H1 (cell line): Measurements from ENCODE around the gene TOMM40. TPM values are rescaled to one million over a fixed set of nuclear protein-coding genes. Genes with fewer than 3 reads are reported as not detected.

Experiments
- CTCF ChIA-PET: fragments of 300-600 bp; sonication (Branson Sonifier 250); formaldehyde crosslinking; loops from one replicate; lab custom pipeline; 2021; ENCODE audit not compliant: partially characterized antibody; lab: Charles Lee
- POLR2A ChIA-PET: fragments of 300-600 bp; sonication (Branson Sonifier 250); formaldehyde crosslinking; loops from one replicate; lab custom pipeline; 2021; ENCODE audit warnings: inconsistent platforms; ENCODE audit not compliant: partially characterized antibody; lab: Charles Lee
- DNase-seq, 2 experiments: peaks; one replicate each; pipeline versions ENCODE4 v3.0.0 to v3.0.0-alpha.2; 2010 to 2022; ENCODE audit warnings: low spot score in 2 of 2, low read depth in 1 of 2, mixed read lengths in 1 of 2
- FAIRE-seq: peaks from 2 replicates; lab custom pipeline; 2011; peaks lifted over from hg19 to GRCh38; lab: Jason Lieb, UNC
- H2AFZ ChIP-seq: 2 replicates; pipeline ENCODE4 v1.8.1; 2012; ENCODE audit warnings: low read length, inconsistent platforms
- H2AK5ac ChIP-seq: 2 replicates; pipeline ENCODE4 v1.6.1; 2013; ENCODE audit warnings: low read depth, low read length
- H2BK120ac ChIP-seq: replicated peaks from 2 replicates; pipeline ENCODE3; 2013; ENCODE audit warnings: low read depth, low read length, inconsistent platforms
- H2BK12ac ChIP-seq: 2 replicates; pipeline ENCODE4 v1.6.1; 2013; ENCODE audit warnings: low read depth, low read length
- H2BK15ac ChIP-seq: 2 replicates; pipeline ENCODE4 v1.6.1; 2013; ENCODE audit warnings: low read length
- H2BK20ac ChIP-seq: 2 replicates; pipeline ENCODE4 v1.6.1; 2013; ENCODE audit warnings: low read length
- H2BK5ac ChIP-seq: 2 replicates; pipeline ENCODE4 v1.6.1; 2013; ENCODE audit warnings: low read depth, low read length
- H3K14ac ChIP-seq: 2 replicates; pipeline ENCODE4 v1.6.1; 2013; ENCODE audit warnings: inconsistent platforms; ENCODE audit not compliant: insufficient read length
- H3K18ac ChIP-seq: 2 replicates; pipeline ENCODE4 v1.6.1; 2013; ENCODE audit warnings: low read length; ENCODE audit errors: extremely low read depth
- H3K23ac ChIP-seq: 2 replicates; pipeline ENCODE4 v1.6.1; 2013; ENCODE audit warnings: inconsistent platforms; ENCODE audit not compliant: insufficient read length
- H3K23me2 ChIP-seq: 2 replicates; pipeline ENCODE4 v1.6.1; 2013; ENCODE audit warnings: low read depth, low read length
- H3K27ac ChIP-seq: 2 replicates; pipeline ENCODE4 v1.6.1; 2011; ENCODE audit warnings: low read depth, low read length, inconsistent platforms
- H3K27me3 ChIP-seq, 4 experiments: replicated peaks in 1 of 4; 1 replicate in 1 of 4; 2 replicates in 3 of 4; pipeline versions ENCODE4 v1.6.1 to v1.8.1; 2011 to 2013; ENCODE audit warnings: low read length in 3 of 4, mild to moderate bottlenecking in 3 of 4, inconsistent platforms in 2 of 4, mixed read lengths in 2 of 4, moderate library complexity in 1 of 4; ENCODE audit not compliant: control insufficient read depth in 3 of 4, insufficient read depth in 3 of 4; ENCODE audit errors: extremely low read depth in 1 of 4
- H3K36me3 ChIP-seq, 4 experiments: 2 replicates each; pipeline versions ENCODE4 v1.6.1 to v1.8.1; 2011 to 2013; ENCODE audit warnings: mild to moderate bottlenecking in 4 of 4, low read length in 3 of 4, moderate library complexity in 2 of 4, control low read depth in 1 of 4, inconsistent platforms in 1 of 4; ENCODE audit not compliant: insufficient read depth in 4 of 4, control insufficient read depth in 2 of 4
- H3K4ac ChIP-seq: replicated peaks from 2 replicates; pipeline ENCODE3; 2013; ENCODE audit warnings: low read length, low read depth, mixed read lengths, inconsistent platforms; ENCODE audit not compliant: insufficient read length
- H3K4me1 ChIP-seq, 4 experiments: replicated peaks in 1 of 4; 1 replicate in 1 of 4; 2 replicates in 3 of 4; pipeline versions ENCODE4 v1.6.1 to v1.8.1; 2011 to 2013; ENCODE audit warnings: low read length in 3 of 4, inconsistent platforms in 2 of 4, mixed read lengths in 1 of 4; ENCODE audit not compliant: insufficient read depth in 4 of 4, control insufficient read depth in 3 of 4
- H3K4me2 ChIP-seq, 2 experiments: 2 replicates each; pipeline versions ENCODE4 v1.6.1 to v1.8.1; 2011 to 2013; ENCODE audit warnings: low read depth in 2 of 2, low read length in 2 of 2, control low read depth in 1 of 2, inconsistent platforms in 1 of 2, mild to moderate bottlenecking in 1 of 2; ENCODE audit not compliant: insufficient read depth in 1 of 2
- H3K4me3 ChIP-seq, 4 experiments: fragments of 200-600, 300-600 bp in 1 of 4; sonication (generic), shearing (Covaris generic), sonication (Bioruptor Twin) in 1 of 4; 2 replicates each; pipeline versions ENCODE4 v1.5.1 to v1.8.1; 2011 to 2016; ENCODE audit warnings: low read length in 4 of 4, low read depth in 3 of 4, control low read depth in 2 of 4, inconsistent platforms in 2 of 4, mild to moderate bottlenecking in 2 of 4, mixed read lengths in 1 of 4, moderate library complexity in 1 of 4; ENCODE audit not compliant: insufficient read depth in 2 of 4; ENCODE audit errors: extremely low read depth in 1 of 4
- H3K56ac ChIP-seq: replicated peaks from 2 replicates; pipeline ENCODE3; 2013; ENCODE audit warnings: low read depth, mild to moderate bottlenecking, mixed read lengths, low read length, inconsistent platforms; ENCODE audit not compliant: insufficient read length
- H3K79me1 ChIP-seq: 2 replicates; pipeline ENCODE4 v1.6.1; 2013; ENCODE audit warnings: low read depth, low read length, control low read depth
- H3K79me2 ChIP-seq, 2 experiments: 2 replicates each; pipeline versions ENCODE4 v1.6.1 to v1.8.1; 2012 to 2013; ENCODE audit warnings: low read length in 2 of 2, mild to moderate bottlenecking in 2 of 2, inconsistent platforms in 1 of 2; ENCODE audit not compliant: insufficient read depth in 2 of 2, control insufficient read depth in 1 of 2
- H3K9ac ChIP-seq, 4 experiments: replicated peaks in 1 of 4; 1 replicate in 1 of 4; 2 replicates in 3 of 4; pipeline versions ENCODE4 v1.6.1 to v1.8.1; 2011 to 2013; ENCODE audit warnings: low read depth in 3 of 4, low read length in 3 of 4, control low read depth in 2 of 4, mild to moderate bottlenecking in 2 of 4, moderate library complexity in 2 of 4, inconsistent platforms in 1 of 4; ENCODE audit errors: extremely low read depth in 1 of 4
- H3K9me3 ChIP-seq, 2 experiments: 2 replicates each; pipeline versions ENCODE4 v1.6.1 to v1.8.1; 2012 to 2013; ENCODE audit warnings: mild to moderate bottlenecking in 2 of 2, moderate library complexity in 2 of 2, control low read depth in 1 of 2, inconsistent platforms in 1 of 2, low read depth in 1 of 2, low read length in 1 of 2, mixed read lengths in 1 of 2; ENCODE audit not compliant: insufficient read depth in 2 of 2
- H4K20me1 ChIP-seq, 2 experiments: replicated peaks in 1 of 2; 2 replicates each; pipeline versions ENCODE3 to v1.8.1; 2011 to 2013; ENCODE audit warnings: inconsistent platforms in 2 of 2, low read length in 2 of 2, mild to moderate bottlenecking in 1 of 2; ENCODE audit not compliant: insufficient read depth in 2 of 2, control insufficient read depth in 1 of 2
- H4K5ac ChIP-seq: 2 replicates; pipeline ENCODE4 v1.6.1; 2013; ENCODE audit warnings: low read length, low read depth, mixed read lengths, inconsistent platforms; ENCODE audit not compliant: insufficient read length
- H4K8ac ChIP-seq: 2 replicates; pipeline ENCODE4 v1.8.0; 2013; ENCODE audit warnings: mild to moderate bottlenecking, moderate library complexity, low read length, inconsistent platforms; ENCODE audit not compliant: insufficient read depth; ENCODE audit errors: extremely low read depth
- H4K91ac ChIP-seq: replicated peaks from 2 replicates; pipeline ENCODE3; 2013; ENCODE audit warnings: low read length, mixed read lengths, inconsistent platforms; ENCODE audit not compliant: insufficient read length
- BACH1 ChIP-seq: IDR thresholded peaks from 2 replicates; pipeline ENCODE4 v1.6.1; 2012; ENCODE audit warnings: low read length, improper control_type of control experiment
- JUN ChIP-seq: IDR thresholded peaks from 2 replicates; pipeline ENCODE4 v1.6.1; 2011; ENCODE audit warnings: low read depth, mild to moderate bottlenecking, improper control_type of control experiment, low read length
- SIX5 ChIP-seq: IDR thresholded peaks from 2 replicates; pipeline ENCODE4 v1.6.1; 2011; ENCODE audit warnings: mild to moderate bottlenecking, low read depth, low read length
- SP2 ChIP-seq: IDR thresholded peaks from 2 replicates; pipeline ENCODE4 v1.6.1; 2012; ENCODE audit warnings: mild to moderate bottlenecking, low read length, inconsistent platforms
- SUZ12 ChIP-seq: fragments of 200-600 bp; sonication (generic); IDR thresholded peaks from 2 replicates; pipeline ENCODE4 v1.6.1; 2012; ENCODE audit warnings: mild to moderate bottlenecking, inconsistent platforms, low read length, moderate library complexity, mixed read lengths
- WGBS, 2 experiments: shearing (Covaris generic) in 1 of 2; methylation state at CpG; one replicate each; pipeline versions ENCODE4 v1.1.6 to v1.1.7; 2013 to 2015; ENCODE audit warnings: low lambda C conversion rate in 2 of 2, mixed read lengths in 2 of 2, inconsistent platforms in 1 of 2, low coverage in 1 of 2, missing lambda C conversion rate in 1 of 2; ENCODE audit not compliant: insufficient replicate concordance in 2 of 2, insufficient coverage in 1 of 2, insufficient read length in 1 of 2; ENCODE audit errors: extremely low coverage in 1 of 2, missing lambda C conversion rate in 1 of 2; 5-methylcytosine and 5-hydroxymethylcytosine counted together
- polyA plus RNA-seq, 7 experiments: library from polyadenylated mRNA; depleted of rRNA in 3 of 7; stranded (reverse) in 5 of 7; unstranded in 2 of 7; fragments of >200 nt in 5 of 7; fragments of 200-250 nt in 2 of 7; gene quantifications; 1 replicate in 5 of 7; 2 replicates in 1 of 7; 4 replicates in 1 of 7; pipeline versions ENCODE4 v1.2.1 to v1.2.3, GENCODE V29; 2011 to 2013; ENCODE audit warnings: missing spikeins in 2 of 7, mixed read lengths in 2 of 7
- total RNA-seq: library from RNA; stranded (reverse); fragmentation: NEBNext Ultra II Directional; extraction: Animal tissue kit (Norgen Biotek cat#: 25700); gene quantifications from 2 replicates; pipeline ENCODE4 v1.2.1, GENCODE V29; 2021

The TOMM40 gene
- total and polyA plus RNA-seq, 2 of the 8 experiments (the other 6 are each of a cell fraction or from before 2014, with no cell fraction given) = 154 to 179 TPM

- Histone ChIP-seq H3K4me1 (no peaks in the 10 kb centered on the region), H4K91ac (no peak overlapping the region), H3K27ac (no peak overlapping the region), H3K18ac (no peak overlapping the region), H3K27me3 (no peaks in the 10 kb centered on the region), H3K79me1 (no peaks in the 10 kb centered on the region), H3K4me2 (no peak overlapping the region), H2BK12ac (no peak overlapping the region), H3K79me2 (peaks cover 0 to 25% of the 10 kb centered on the region in 2 experiments; a peak in 3 of 4 replicates), H3K14ac (no peak overlapping the region), H3K4ac (no peak overlapping the region), H4K5ac (no peak overlapping the region), H4K8ac (no peak overlapping the region), H3K36me3 (peaks cover 11 to 54% (median 26%) of the 10 kb centered on the region in 4 experiments; a peak in 7 of 8 replicates), H3K9ac (no peak overlapping the region), H2BK120ac (no peak overlapping the region), H3K56ac (no peak overlapping the region), H3K4me3 (no peak overlapping the region), H2BK20ac (no peak overlapping the region), H2AK5ac (no peak overlapping the region), H4K20me1 (peaks cover 6 to 14% of the 10 kb centered on the region in 2 experiments), H2AFZ (no peak overlapping the region), H3K9me3 (no peaks in the 10 kb centered on the region), H2BK5ac (no peak overlapping the region), H2BK15ac (no peak overlapping the region), H3K23me2 (no peaks in the 10 kb centered on the region; the same call in 1 of the 2 replicates), H3K23ac (no peak overlapping the region)
- no peak for TF ChIP-seq SUZ12
- no peak for TF ChIP-seq SP2
- no peak for TF ChIP-seq SIX5
- TF ChIP-seq JUN = no peak
- no peak for TF ChIP-seq BACH1
- ChIA-PET CTCF (no interaction called here), POLR2A (interaction anchor here (1.6 to 4.8 kb wide), 2 partner anchors 9 to 13 kb away, joined by 3 to 18 read pairs; no protein-coding TSS in a partner anchor)
- FAIRE-seq (no peak), DNase-seq (no peak)
- 90% methylated on average over 2 of the region's 2 CpGs; no CpG with 5 or more reads in 1 of the 2 experiments for WGBS, 2 experiments
These were observed 27.1 kb upstream of the TOMM40 start for GRCh38 chr19:44863990-44864389.
